GM19240 (cell line): ENCODE results near the gene DRD2.

Experiments used
- DNase-seq: peaks from one replicate; pipeline ENCODE4 v3.0.0; 2011; ENCODE audit warnings: low spot score; ENCODE audit not compliant: insufficient read length

The DRD2 gene

GRCh38 chr11:113446112-113446511 lies 29.1 kb downstream of the DRD2 start:
- no peak for DNase-seq

GRCh38 chr11:113444502-113445123 lies 30.6 kb downstream of the DRD2 start:
- DNase-seq: no peak

- no peak for DNase-seq
Observed at GRCh38 chr11:113440816-113441215, 34.4 kb downstream of the DRD2 start.

- DNase-seq: no peak
Observed at GRCh38 chr11:113436672-113437252, 38.4 kb downstream of the DRD2 start.

GRCh38 chr11:113435190-113435968 lies 39.8 kb downstream of the DRD2 start:
- no peak for DNase-seq

GRCh38 chr11:113431746-113432145 lies 43.5 kb downstream of the DRD2 start:
- no peak for DNase-seq

GRCh38 chr11:113426686-113427085 lies 48.5 kb downstream of the DRD2 start:
- no peak for DNase-seq

- no peak for DNase-seq
Observed at GRCh38 chr11:113420808-113421207, 54.4 kb downstream of the DRD2 start.

GRCh38 chr11:113419454-113420003 lies 55.7 kb downstream of the DRD2 start:
- DNase-seq: no peak

- DNase-seq: peak; percentile 45
Observed at GRCh38 chr11:113417428-113417827, 57.8 kb downstream of the DRD2 start.

- DNase-seq: no peak
Observed at GRCh38 chr11:113415343-113415742, 59.9 kb downstream of the DRD2 start.

- no peak for DNase-seq
Observed at GRCh38 chr11:113412675-113413074, 62.5 kb downstream of the DRD2 start.

- no peak for DNase-seq
Observed at GRCh38 chr11:113411536-113411935, 63.7 kb downstream of the DRD2 start.

- DNase-seq: no peak
Observed at GRCh38 chr11:113410414-113411135, 64.6 kb downstream of the DRD2 start.

- DNase-seq: no peak
Observed at GRCh38 chr11:113409526-113409925, 65.7 kb downstream of the DRD2 start.

GRCh38 chr11:113408887-113409286 lies 66.3 kb downstream of the DRD2 start:
- DNase-seq: no peak

- no peak for DNase-seq
Observed at GRCh38 chr11:113408206-113408605, 67.0 kb downstream of the DRD2 start.

GRCh38 chr11:113407163-113407562 lies 68.0 kb downstream of the DRD2 start:
- no peak for DNase-seq

- no peak for DNase-seq
Observed at GRCh38 chr11:113405724-113406478, 69.3 kb downstream of the DRD2 start.

- no peak for DNase-seq
Observed at GRCh38 chr11:113404859-113405430, 70.3 kb downstream of the DRD2 start.

- no peak for DNase-seq
Observed at GRCh38 chr11:113401718-113402117, 73.5 kb downstream of the DRD2 start.
